ENCODE data around the gene DLGAP1. TPM values are rescaled to one million over a fixed set of nuclear protein-coding genes. Genes with fewer than 3 reads are reported as not detected.

The DLGAP1 gene
- total and polyA plus RNA-seq, 2 of the 8 experiments (the other 6 are each of a cell fraction or from before 2014, with no cell fraction given): 11.8 to 16.9 TPM

DNA sequence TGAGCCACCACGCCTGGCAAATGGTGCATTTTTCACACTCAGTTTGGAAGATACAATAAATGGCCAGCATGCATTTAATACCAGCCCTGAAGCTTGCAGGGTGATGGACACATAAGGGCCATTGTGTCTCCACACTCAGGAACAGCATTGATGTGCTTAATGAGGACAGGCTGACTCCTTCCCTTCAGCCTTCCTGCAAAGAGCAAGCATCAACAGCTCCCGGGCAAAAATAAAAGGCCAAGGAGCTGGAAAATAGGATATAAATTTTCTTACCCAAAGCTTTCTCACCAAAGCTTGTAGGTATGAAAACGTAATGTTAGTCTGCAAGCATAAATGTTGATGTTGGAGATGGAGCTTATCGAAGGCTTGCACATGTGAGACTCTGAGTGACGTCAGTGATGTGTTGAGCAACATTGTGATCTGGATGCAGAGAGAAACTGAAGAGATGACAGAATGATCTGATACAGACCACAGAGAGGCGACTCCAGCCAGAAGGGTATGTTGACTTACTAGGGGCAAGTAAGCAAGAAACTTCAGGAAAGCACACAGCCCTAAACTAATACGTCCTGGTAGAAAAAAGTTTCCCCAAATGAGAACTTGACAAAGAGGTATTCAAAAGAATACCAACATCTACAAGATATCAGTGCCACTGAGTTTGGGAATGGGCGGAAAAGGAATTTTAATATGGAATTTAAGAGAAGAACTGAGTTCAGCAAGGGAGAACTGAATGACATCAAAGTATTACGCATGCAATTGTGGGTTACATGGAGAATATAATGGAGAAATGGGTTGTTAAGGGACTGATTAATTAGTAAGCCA lies 748.6 kb downstream of the DLGAP1 start:
- Histone ChIP-seq H3K56ac (replicated peaks; ENCODE audit: insufficient read length, low read depth, low read length) (no peak overlapping the region), H3K18ac (ENCODE audit: extremely low read depth, low read length) (no peak overlapping the region), H3K14ac (ENCODE audit: insufficient read length) (no peak overlapping the region), H3K9ac (replicated peaks in 1 of 4; ENCODE audit: extremely low read depth in 1 of 4, low read depth in 3 of 4, low read length in 3 of 4) (no peak overlapping the region), H3K79me2 (ENCODE audit: control insufficient read depth in 1 of 2, insufficient read depth in 2 of 2, low read length in 2 of 2) (no peaks in the 10 kb centered on the region), H2BK12ac (ENCODE audit: low read depth, low read length) (no peak overlapping the region), H2AK5ac (ENCODE audit: low read depth, low read length) (no peak overlapping the region), H4K5ac (ENCODE audit: insufficient read length, low read depth, low read length) (no peak overlapping the region), H2BK5ac (ENCODE audit: low read depth, low read length) (no peak overlapping the region), H2AFZ (ENCODE audit: low read length) (no peak overlapping the region), H4K8ac (ENCODE audit: extremely low read depth, insufficient read depth, low read length) (no peak overlapping the region), H4K20me1 (replicated peaks in 1 of 2; ENCODE audit: control insufficient read depth in 1 of 2, insufficient read depth in 2 of 2, low read length in 2 of 2) (no peaks in the 10 kb centered on the region), H3K4ac (replicated peaks; ENCODE audit: insufficient read length, low read depth, low read length) (no peak overlapping the region), H3K4me1 (replicated peaks in 1 of 4; ENCODE audit: control insufficient read depth in 3 of 4, insufficient read depth in 4 of 4, low read length in 3 of 4) (0 out of 7 replicates have a peak, but pooled peaks cover 0 to 2% (median 0%) of the 10 kb centered on the region in 4 experiments), H3K36me3 (ENCODE audit: control insufficient read depth in 2 of 4, insufficient read depth in 4 of 4, low read length in 3 of 4) (no peaks in the 10 kb centered on the region), H3K23me2 (ENCODE audit: low read depth, low read length) (no peaks in the 10 kb centered on the region), H2BK15ac (ENCODE audit: low read length) (no peak overlapping the region), H3K4me3 (ENCODE audit: extremely low read depth in 1 of 4, insufficient read depth in 2 of 4, low read depth in 3 of 4, low read length in 4 of 4) (no peak overlapping the region), H3K27ac (ENCODE audit: low read depth, low read length) (no peak overlapping the region), H3K27me3 (replicated peaks in 1 of 4; ENCODE audit: control insufficient read depth in 3 of 4, extremely low read depth in 1 of 4, insufficient read depth in 3 of 4, low read length in 3 of 4) (no peaks in the 10 kb centered on the region), H4K91ac (replicated peaks; ENCODE audit: insufficient read length, low read length) (no peak overlapping the region), H2BK120ac (replicated peaks; ENCODE audit: low read depth, low read length) (no peak overlapping the region), H3K23ac (ENCODE audit: insufficient read length) (no peak overlapping the region), H3K4me2 (ENCODE audit: insufficient read depth in 1 of 2, low read depth in 2 of 2, low read length in 2 of 2) (no peak overlapping the region), H3K9me3 (ENCODE audit: insufficient read depth in 2 of 2, low read depth in 1 of 2, low read length in 1 of 2) (no peaks in the 10 kb centered on the region), H3K79me1 (ENCODE audit: low read depth, low read length) (no peaks in the 10 kb centered on the region), H2BK20ac (ENCODE audit: low read length) (no peak overlapping the region)
- DNase-seq (ENCODE audit: low read depth in 1 of 2, low spot score in 2 of 2) (no peak), FAIRE-seq (no peak)
- WGBS, 2 experiments (ENCODE audit: extremely low coverage in 1 of 2, insufficient coverage in 1 of 2, insufficient read length in 1 of 2, insufficient replicate concordance in 2 of 2, low coverage in 1 of 2, low lambda C conversion rate in 2 of 2, missing lambda C conversion rate in 1 of 2): 92% methylated on average over 9 of the region's 9 CpGs; no CpG with 5 or more reads in 1 of the 2 experiments
- ChIA-PET CTCF (ENCODE audit: partially characterized antibody) (interaction anchor here (0.7 to 1.3 kb wide), 4 partner anchors 8 to 163 kb away, joined by 3 read pairs; no protein-coding TSS in a partner anchor), POLR2A (ENCODE audit: partially characterized antibody) (no interaction called here)
- TF ChIP-seq SIX5 (IDR thresholded peaks at IDR 0.05; ENCODE audit: low read depth, low read length): no peak
- TF ChIP-seq KDM4A (IDR thresholded peaks at IDR 0.05; ENCODE audit: low read depth, low read length, severe bottlenecking): no peak
- TF ChIP-seq CEBPB (IDR thresholded peaks at IDR 0.05; ENCODE audit: low read depth, low read length): no peak
- TF ChIP-seq CBX8 (IDR thresholded peaks at IDR 0.05; ENCODE audit: borderline replicate concordance, low read depth, low read length): no peak
- TF ChIP-seq, protein P1, sequence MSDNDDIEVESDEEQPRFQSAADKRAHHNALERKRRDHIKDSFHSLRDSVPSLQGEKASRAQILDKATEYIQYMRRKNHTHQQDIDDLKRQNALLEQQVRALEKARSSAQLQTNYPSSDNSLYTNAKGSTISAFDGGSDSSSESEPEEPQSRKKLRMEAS (IDR thresholded peaks at IDR 0.05): no peak
- no peak for TF ChIP-seq SP4 (IDR thresholded peaks at IDR 0.05; ENCODE audit: low read length)
- no peak for TF ChIP-seq CHD1 (IDR thresholded peaks at IDR 0.05; ENCODE audit: low read depth, low read length)
- TF ChIP-seq POLR2A (IDR thresholded peaks at IDR 0.05; ENCODE audit: control extremely low read depth in 1 of 2, low read depth in 2 of 2, low read length in 2 of 2): no peak
- no peak for TF ChIP-seq BCL11A (IDR thresholded peaks at IDR 0.05; ENCODE audit: low read depth in 2 of 2, low read length in 2 of 2)
- TF ChIP-seq RNF2 (IDR thresholded peaks at IDR 0.05; ENCODE audit: borderline replicate concordance, low read depth, low read length, missing control alignments, poor library complexity, severe bottlenecking): no peak
- TF ChIP-seq GABPA (IDR thresholded peaks at IDR 0.05; ENCODE audit: borderline replicate concordance, insufficient read depth, low read length): no peak
- no peak for TF ChIP-seq CTBP2 (IDR thresholded peaks at IDR 0.05; ENCODE audit: borderline replicate concordance, insufficient read depth, insufficient read length, low read length)
- TF ChIP-seq PHF8 (conservative IDR thresholded peaks at IDR 0.05; ENCODE audit: low read depth, low read length): no peak
